Measurements from ENCODE around the gene HOXD1. TPM values are rescaled to one million over a fixed set of nuclear protein-coding genes. Genes with fewer than 3 reads are reported as not detected.
A peak's percentile ranks its signal among the peaks of the same experiment; 100 is the strongest.

HOXD1 gene
- polyA plus RNA-seq (2013, experiment 1 of 2): not detected
- not detected for polyA plus RNA-seq (2013, experiment 2 of 2)

DNA sequence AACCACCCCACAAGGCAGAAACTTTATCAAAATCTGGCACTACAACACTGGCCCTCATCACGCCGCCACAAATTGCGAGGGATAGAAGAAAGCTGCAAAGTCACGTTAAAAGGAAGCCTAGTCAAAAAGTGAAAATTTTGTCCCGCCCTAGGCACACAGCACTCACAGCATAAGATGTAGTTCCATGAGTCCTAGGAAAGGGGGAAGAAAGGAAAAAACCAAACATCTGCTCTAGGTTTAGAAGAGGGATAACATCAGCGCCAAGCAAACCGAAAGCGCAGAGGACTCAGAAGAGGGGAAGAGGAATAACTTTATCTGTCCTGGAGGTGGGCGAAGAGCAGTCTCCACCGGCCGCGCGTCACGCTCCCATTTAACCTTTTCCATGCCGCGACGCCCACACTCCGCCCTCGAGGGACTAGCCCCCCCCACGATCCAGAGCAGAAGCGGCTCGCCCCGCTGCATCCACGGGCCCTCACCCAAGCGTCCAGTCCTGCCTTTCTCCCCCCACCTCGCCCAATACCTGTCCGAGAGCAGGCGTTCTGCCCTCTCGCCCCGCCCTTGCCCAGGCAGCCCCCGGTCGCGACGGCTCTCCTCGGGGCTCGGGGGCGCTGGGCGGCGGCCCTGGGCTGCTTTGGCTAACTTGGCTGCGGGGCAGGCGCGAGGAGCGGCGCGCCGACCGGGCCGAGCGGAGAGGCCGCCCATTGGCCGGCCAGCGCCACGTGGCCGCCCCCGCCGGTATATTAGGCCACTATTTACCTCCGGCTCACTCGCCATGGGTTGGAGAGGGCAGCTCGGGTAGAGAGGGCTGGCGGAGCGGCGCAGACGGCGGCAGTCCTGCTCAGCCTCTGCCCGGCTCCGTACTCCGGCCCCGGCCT, at the start of gene HOXD1:
Gene HOXD1 (plus strand): TSS at position 770 of the 875 bp plus-strand sequence. CDS start 134 bp downstream, outside the sequence.
- Histone ChIP-seq H2BK120ac (ENCODE audit: low read depth, low read length) (no peak within 1 kb of the TSS), H3K9ac (ENCODE audit: low read length) (peak within 1 kb of the TSS; percentile 80), H2AFZ (ENCODE audit: low read depth, low read length) (peak within 1 kb of the TSS; percentile 67), H3K36me3 (ENCODE audit: control insufficient read depth in 1 of 2, insufficient read depth in 2 of 2, low read depth in 1 of 2, low read length in 2 of 2) (peaks cover 0 to 2% of the 10 kb centered on the region in 2 experiments), H4K91ac (ENCODE audit: low read length) (peak within 1 kb of the TSS; percentile 66), H3K9me3 (ENCODE audit: control insufficient read depth, low read length) (no peaks in the 10 kb centered on the region), H3K27me3 (ENCODE audit: control insufficient read depth in 1 of 2, insufficient read depth in 1 of 2, low read length in 2 of 2) (peaks cover 42 to 75% of the 10 kb centered on the region in 2 experiments), H3K18ac (ENCODE audit: low read depth in 1 of 2, low read length in 2 of 2) (no peak within 1 kb of the TSS), H2BK5ac (ENCODE audit: low read depth, low read length, poor library complexity, severe bottlenecking) (no peak within 1 kb of the TSS), H3K79me1 (replicated peaks; ENCODE audit: low read length, poor library complexity, severe bottlenecking) (no peaks in the 10 kb centered on the region), H3K4ac (ENCODE audit: low read depth in 1 of 2, low read length in 2 of 2) (no peak within 1 kb of the TSS), H2AK5ac (ENCODE audit: low read length, severe bottlenecking) (no peak within 1 kb of the TSS), H2BK15ac (ENCODE audit: low read depth, poor library complexity, severe bottlenecking) (peak within 1 kb of the TSS; percentile 62), H3K4me2 (ENCODE audit: low read length, poor library complexity, severe bottlenecking) (peak within 1 kb of the TSS; percentile 94), H3K27ac (ENCODE audit: low read length, poor library complexity, severe bottlenecking) (no peak within 1 kb of the TSS), H3K14ac (ENCODE audit: low read length in 2 of 2) (peak within 1 kb of the TSS in 1 of 2 experiments; percentile 51), H3K23ac (ENCODE audit: low read length in 2 of 2) (peak within 1 kb of the TSS in 1 of 2 experiments; percentile 77), H3K4me3 (ENCODE audit: insufficient read depth in 1 of 2, low read depth in 1 of 2, low read length in 2 of 2) (peak within 1 kb of the TSS; percentile 57 to 87), H3K4me1 (ENCODE audit: control insufficient read depth, insufficient read depth, low read depth, low read length) (peaks cover 16% of the 10 kb centered on the region), H4K8ac (ENCODE audit: low read length) (no peak within 1 kb of the TSS), H2BK12ac (ENCODE audit: low read length in 2 of 2) (no peak within 1 kb of the TSS)
- WGBS: 3% methylated on average over 56 of the region's 68 CpGs
- DNase-seq: no peak

- Histone ChIP-seq H3K9ac (ENCODE audit: low read length) (peak overlapping the region; percentile 96), H3K4me1 (ENCODE audit: control insufficient read depth, insufficient read depth, low read depth, low read length) (peaks cover 15% of the 10 kb centered on the region), H3K14ac (ENCODE audit: low read length in 2 of 2) (no peak overlapping the region), H3K27ac (ENCODE audit: low read length, poor library complexity, severe bottlenecking) (no peak overlapping the region), H3K23ac (ENCODE audit: low read length in 2 of 2) (no peak overlapping the region), H3K27me3 (ENCODE audit: control insufficient read depth in 1 of 2, insufficient read depth in 1 of 2, low read length in 2 of 2) (peaks cover 0 to 64% of the 10 kb centered on the region in 2 experiments), H3K4me3 (ENCODE audit: insufficient read depth in 1 of 2, low read depth in 1 of 2, low read length in 2 of 2) (peak overlapping the region in 1 of 2 experiments; percentile 86), H3K36me3 (ENCODE audit: control insufficient read depth in 1 of 2, insufficient read depth in 2 of 2, low read depth in 1 of 2, low read length in 2 of 2) (no peaks in the 10 kb centered on the region), H3K4ac (ENCODE audit: low read depth in 1 of 2, low read length in 2 of 2) (no peak overlapping the region), H4K8ac (ENCODE audit: low read length) (no peak overlapping the region), H2BK120ac (ENCODE audit: low read depth, low read length) (no peak overlapping the region), H2AFZ (ENCODE audit: low read depth, low read length) (no peak overlapping the region), H2AK5ac (ENCODE audit: low read length, severe bottlenecking) (no peak overlapping the region), H3K4me2 (ENCODE audit: low read length, poor library complexity, severe bottlenecking) (peak overlapping the region; percentile 15), H4K91ac (ENCODE audit: low read length) (no peak overlapping the region), H2BK5ac (ENCODE audit: low read depth, low read length, poor library complexity, severe bottlenecking) (no peak overlapping the region), H2BK15ac (ENCODE audit: low read depth, poor library complexity, severe bottlenecking) (no peak overlapping the region), H3K18ac (ENCODE audit: low read depth in 1 of 2, low read length in 2 of 2) (no peak overlapping the region), H2BK12ac (ENCODE audit: low read length in 2 of 2) (no peak overlapping the region), H3K79me1 (replicated peaks; ENCODE audit: low read length, poor library complexity, severe bottlenecking) (peaks cover 9% of the 10 kb centered on the region), H3K9me3 (ENCODE audit: control insufficient read depth, low read length) (no peaks in the 10 kb centered on the region)
- no peak for DNase-seq
- 67% methylated on average over 28 of the region's 28 CpGs for WGBS
Measured at GRCh38 chr2:176138923-176139660, 49.4 kb upstream of the HOXD1 start.

DNA sequence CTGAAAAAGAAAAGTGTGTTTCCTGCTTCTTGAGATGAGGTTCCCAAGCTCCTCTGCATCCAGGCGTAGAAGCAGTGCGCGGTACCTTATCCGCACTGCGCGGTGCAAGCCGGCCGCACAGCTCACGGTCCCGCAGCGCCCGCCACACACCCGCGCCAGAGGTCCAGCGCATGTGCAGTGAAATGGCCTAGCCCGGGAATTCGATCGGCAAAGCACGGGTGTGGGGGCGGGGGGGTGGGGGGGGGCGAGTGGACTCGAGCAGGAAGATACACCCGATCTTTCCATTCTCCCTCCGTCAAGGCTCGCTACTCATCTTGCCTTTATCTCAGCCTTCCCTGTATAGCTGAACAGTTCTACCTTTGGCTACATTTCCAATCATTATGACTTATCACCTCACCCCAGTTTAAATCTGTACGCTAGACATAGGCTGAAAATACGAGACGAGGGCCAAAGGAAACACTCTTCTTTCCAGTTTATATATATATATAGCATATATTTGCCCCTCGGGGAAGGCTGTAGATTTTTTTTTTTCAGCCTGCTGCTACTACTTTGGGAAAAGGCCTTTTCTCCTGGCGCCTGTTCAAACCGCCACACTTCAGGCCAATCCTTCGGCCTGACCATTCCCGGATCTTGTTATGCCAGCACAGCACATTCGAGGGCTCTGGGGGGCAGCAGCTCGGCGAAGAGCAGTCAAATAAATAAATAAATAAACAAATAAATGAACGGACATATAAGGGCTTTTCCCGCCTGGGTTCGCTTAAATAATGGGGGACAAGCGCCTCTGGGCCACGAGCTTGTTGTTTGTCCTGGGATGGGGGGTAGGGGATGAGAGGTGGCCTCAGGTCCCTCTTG, 48.6 kb upstream of the HOXD1 start:
- Histone ChIP-seq H3K4ac (ENCODE audit: low read depth in 1 of 2, low read length in 2 of 2) (no peak overlapping the region), H2BK12ac (ENCODE audit: low read length in 2 of 2) (no peak overlapping the region), H3K9ac (ENCODE audit: low read length) (peak overlapping the region; percentile 96), H3K23ac (ENCODE audit: low read length in 2 of 2) (no peak overlapping the region), H3K9me3 (ENCODE audit: control insufficient read depth, low read length) (no peaks in the 10 kb centered on the region), H2BK120ac (ENCODE audit: low read depth, low read length) (no peak overlapping the region), H2BK15ac (ENCODE audit: low read depth, poor library complexity, severe bottlenecking) (no peak overlapping the region), H3K4me2 (ENCODE audit: low read length, poor library complexity, severe bottlenecking) (peak overlapping the region; percentile 92), H2AFZ (ENCODE audit: low read depth, low read length) (no peak overlapping the region), H4K8ac (ENCODE audit: low read length) (no peak overlapping the region), H3K18ac (ENCODE audit: low read depth in 1 of 2, low read length in 2 of 2) (no peak overlapping the region), H2AK5ac (ENCODE audit: low read length, severe bottlenecking) (no peak overlapping the region), H3K27me3 (ENCODE audit: control insufficient read depth in 1 of 2, insufficient read depth in 1 of 2, low read length in 2 of 2) (peaks cover 0 to 61% of the 10 kb centered on the region in 2 experiments), H3K36me3 (ENCODE audit: control insufficient read depth in 1 of 2, insufficient read depth in 2 of 2, low read depth in 1 of 2, low read length in 2 of 2) (no peaks in the 10 kb centered on the region), H4K91ac (ENCODE audit: low read length) (no peak overlapping the region), H3K79me1 (replicated peaks; ENCODE audit: low read length, poor library complexity, severe bottlenecking) (peaks cover 9% of the 10 kb centered on the region), H3K14ac (ENCODE audit: low read length in 2 of 2) (no peak overlapping the region), H3K4me1 (ENCODE audit: control insufficient read depth, insufficient read depth, low read depth, low read length) (peaks cover 15% of the 10 kb centered on the region), H2BK5ac (ENCODE audit: low read depth, low read length, poor library complexity, severe bottlenecking) (no peak overlapping the region), H3K4me3 (ENCODE audit: insufficient read depth in 1 of 2, low read depth in 1 of 2, low read length in 2 of 2) (peak overlapping the region; percentile 20 to 86), H3K27ac (ENCODE audit: low read length, poor library complexity, severe bottlenecking) (no peak overlapping the region)
- 70% methylated on average over 29 of the region's 41 CpGs for WGBS
- DNase-seq: no peak

All from mesenchymal stem cell (in vitro differentiated cells and primary cell).